HG02981 (cell line): ENCODE results near the gene NF1.
"Not testable (repeated sequence)": the region's sequence is repeated elsewhere in the genome, so short reads cannot be mapped to it uniquely, and the experiment has no call there.

Experiments
- ATAC-seq: cut with Tn5 transposase; IDR thresholded peaks from one replicate; pipeline ENCODE4 v1.9.1; 2021; ENCODE audit warnings: mild to moderate bottlenecking, moderate library complexity; ENCODE audit not compliant: unreplicated experiment

NF1 gene

GRCh38 chr17:31122746-31123145 lies 28.0 kb downstream of the NF1 start:
- no peak for ATAC-seq

GRCh38 chr17:31126318-31126717 lies 31.5 kb downstream of the NF1 start:
- ATAC-seq: no peak

GRCh38 chr17:31128241-31128640 lies 33.5 kb downstream of the NF1 start:
- ATAC-seq: no peak

GRCh38 chr17:31130286-31131224 lies 35.8 kb downstream of the NF1 start:
- no peak for ATAC-seq

- ATAC-seq: no peak
These were observed 36.5 kb downstream of the NF1 start for GRCh38 chr17:31131299-31131698.

- no peak for ATAC-seq
These were observed 38.2 kb downstream of the NF1 start for GRCh38 chr17:31132977-31133376.

GRCh38 chr17:31134576-31134975 lies 39.8 kb downstream of the NF1 start:
- no peak for ATAC-seq

GRCh38 chr17:31136319-31136718 lies 41.5 kb downstream of the NF1 start:
- no peak for ATAC-seq

- no peak for ATAC-seq
These were observed 45.3 kb downstream of the NF1 start for GRCh38 chr17:31140111-31140510.

- ATAC-seq: no peak
These were observed 49.7 kb downstream of the NF1 start for GRCh38 chr17:31144428-31144827.

- no peak for ATAC-seq
These were observed 50.1 kb downstream of the NF1 start for GRCh38 chr17:31144836-31145235.

- no peak for ATAC-seq
These were observed 52.9 kb downstream of the NF1 start for GRCh38 chr17:31147507-31148202.

GRCh38 chr17:31148205-31148604 lies 53.4 kb downstream of the NF1 start:
- ATAC-seq: no peak

GRCh38 chr17:31152271-31152670 lies 57.5 kb downstream of the NF1 start:
- no peak for ATAC-seq

GRCh38 chr17:31155208-31155810 lies 60.5 kb downstream of the NF1 start:
- no peak for ATAC-seq

GRCh38 chr17:31156326-31156725 lies 61.5 kb downstream of the NF1 start:
- ATAC-seq: no peak

GRCh38 chr17:31156864-31157263 lies 62.1 kb downstream of the NF1 start:
- not testable (repeated sequence) for ATAC-seq

GRCh38 chr17:31158746-31159377 lies 64.1 kb downstream of the NF1 start:
- no peak for ATAC-seq

GRCh38 chr17:31163091-31163781 lies 68.5 kb downstream of the NF1 start:
- no peak for ATAC-seq

- no peak for ATAC-seq
These were observed 72.3 kb downstream of the NF1 start for GRCh38 chr17:31167111-31167510.

GRCh38 chr17:31171701-31172100 lies 76.9 kb downstream of the NF1 start:
- no peak for ATAC-seq
